ENCODE measurements around the gene GARNL3. TPM values are rescaled to one million over a fixed set of nuclear protein-coding genes. Genes with fewer than 3 reads are reported as not detected.

GARNL3 gene
- total RNA-seq, 1 donor from 2014 or later, result 21.4 TPM

DNA sequence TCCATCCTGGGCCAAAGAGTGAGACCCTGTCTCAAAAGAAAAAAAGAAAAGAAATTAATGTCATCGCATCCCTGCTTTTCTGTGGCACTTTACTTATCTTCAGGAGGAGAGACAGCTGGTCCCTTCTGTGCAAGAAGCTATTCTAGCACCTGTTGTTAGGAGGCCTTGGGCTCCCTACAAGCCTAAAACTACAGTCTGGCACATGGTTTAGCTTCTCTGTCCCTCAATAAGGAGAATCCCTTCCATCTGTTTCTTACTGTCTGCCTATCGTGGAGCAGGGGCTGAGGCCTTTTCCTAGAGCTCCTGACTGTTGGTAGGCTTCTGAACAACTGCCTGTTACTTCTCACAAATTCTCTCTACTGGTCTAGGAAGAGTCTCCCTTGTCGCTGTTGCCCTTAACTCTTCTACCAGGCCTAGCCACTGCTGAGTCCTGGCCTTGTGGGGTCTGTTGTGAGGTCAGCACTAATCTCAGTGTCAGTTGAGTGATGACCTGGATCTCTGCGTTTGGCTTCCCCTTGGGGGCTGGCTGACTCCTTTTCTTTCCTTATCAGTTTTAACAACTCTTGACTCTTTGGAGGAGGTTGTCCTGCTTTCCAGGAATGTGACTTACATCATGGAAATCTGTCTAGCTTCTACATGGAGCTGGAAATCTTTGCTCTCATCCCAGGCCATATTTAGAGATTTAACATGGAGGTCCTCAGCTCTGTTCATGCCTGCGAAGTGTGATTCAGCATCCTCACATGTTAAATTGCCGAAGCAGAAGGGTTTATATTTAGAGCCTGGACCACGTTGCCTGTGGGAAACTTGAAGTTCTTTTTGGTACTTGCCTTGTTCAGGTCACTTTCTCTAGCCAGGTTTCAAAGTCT lies 5.7 kb upstream of the GARNL3 start:
- DNase-seq (ENCODE audit: low spot score, unreplicated experiment), result no peak
- TF ChIP-seq, protein P1, sequence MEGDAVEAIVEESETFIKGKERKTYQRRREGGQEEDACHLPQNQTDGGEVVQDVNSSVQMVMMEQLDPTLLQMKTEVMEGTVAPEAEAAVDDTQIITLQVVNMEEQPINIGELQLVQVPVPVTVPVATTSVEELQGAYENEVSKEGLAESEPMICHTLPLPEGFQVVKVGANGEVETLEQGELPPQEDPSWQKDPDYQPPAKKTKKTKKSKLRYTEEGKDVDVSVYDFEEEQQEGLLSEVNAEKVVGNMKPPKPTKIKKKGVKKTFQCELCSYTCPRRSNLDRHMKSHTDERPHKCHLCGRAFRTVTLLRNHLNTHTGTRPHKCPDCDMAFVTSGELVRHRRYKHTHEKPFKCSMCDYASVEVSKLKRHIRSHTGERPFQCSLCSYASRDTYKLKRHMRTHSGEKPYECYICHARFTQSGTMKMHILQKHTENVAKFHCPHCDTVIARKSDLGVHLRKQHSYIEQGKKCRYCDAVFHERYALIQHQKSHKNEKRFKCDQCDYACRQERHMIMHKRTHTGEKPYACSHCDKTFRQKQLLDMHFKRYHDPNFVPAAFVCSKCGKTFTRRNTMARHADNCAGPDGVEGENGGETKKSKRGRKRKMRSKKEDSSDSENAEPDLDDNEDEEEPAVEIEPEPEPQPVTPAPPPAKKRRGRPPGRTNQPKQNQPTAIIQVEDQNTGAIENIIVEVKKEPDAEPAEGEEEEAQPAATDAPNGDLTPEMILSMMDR (IDR thresholded peaks at IDR 0.05; ENCODE audit: unreplicated experiment), result no peak
- Mint-ChIP-seq H3K9me3 (ENCODE audit: low read depth) (no peaks in the 10 kb centered on the region), H3K27me3 (no peaks in the 10 kb centered on the region), H3K4me1 (ENCODE audit: low read depth) (peaks cover 4% of the 10 kb centered on the region), H3K36me3 (ENCODE audit: insufficient read depth) (peaks cover 3% of the 10 kb centered on the region), H3K27ac (no peak overlapping the region), H3K4me3 (ENCODE audit: low read depth) (no peak overlapping the region)

DNA sequence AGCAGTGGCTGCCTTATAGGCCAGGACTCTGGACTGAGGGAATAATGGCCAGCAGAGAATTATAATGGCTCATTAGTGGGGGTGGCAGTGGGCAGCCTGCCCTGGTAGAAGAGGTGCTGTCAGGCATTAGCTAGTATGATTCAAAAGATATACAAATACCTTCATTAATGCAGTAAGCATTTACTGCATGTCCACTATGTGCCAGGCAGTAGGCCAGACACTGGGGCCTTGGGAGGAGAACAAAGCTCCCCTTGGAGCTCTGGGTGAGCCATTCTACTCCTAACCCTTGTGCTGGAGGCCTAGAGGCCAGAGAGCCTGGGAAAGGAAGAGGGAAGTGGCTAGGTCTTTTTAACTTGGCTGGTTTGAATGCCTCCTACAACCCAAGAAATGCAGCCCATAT lies 2.0 kb upstream of the GARNL3 start:
- no peaks in the 10 kb centered on the region for H3K27me3 Mint-ChIP-seq
- H3K9me3 Mint-ChIP-seq (ENCODE audit: low read depth), result no peaks in the 10 kb centered on the region

GRCh38 chr9:127263237-127263636 lies 1.3 kb upstream of the GARNL3 start:
- no peaks in the 10 kb centered on the region for H3K9me3 Mint-ChIP-seq (ENCODE audit: low read depth)
- no peak overlapping the region for H3K4me3 Mint-ChIP-seq (ENCODE audit: low read depth)
- TF ChIP-seq, protein P1 (IDR thresholded peaks at IDR 0.05; ENCODE audit: unreplicated experiment), result no peak
- no peak overlapping the region for H3K27ac Mint-ChIP-seq
- DNase-seq (ENCODE audit: low spot score, unreplicated experiment), result no peak
- H3K4me1 Mint-ChIP-seq (ENCODE audit: low read depth), result peaks cover 17% of the 10 kb centered on the region
- peaks cover 3% of the 10 kb centered on the region for H3K36me3 Mint-ChIP-seq (ENCODE audit: insufficient read depth)
- no peaks in the 10 kb centered on the region for H3K27me3 Mint-ChIP-seq

More for the DNA sequence above, 2.0 kb upstream of the GARNL3 start:
- Mint-ChIP-seq H3K4me3 (ENCODE audit: low read depth) (no peak overlapping the region), H3K27ac (peak overlapping the region; percentile 25), H3K36me3 (ENCODE audit: insufficient read depth) (peaks cover 1% of the 10 kb centered on the region), H3K4me1 (ENCODE audit: low read depth) (peaks cover 16% of the 10 kb centered on the region)
- DNase-seq (ENCODE audit: low spot score, unreplicated experiment), result no peak
- TF ChIP-seq, protein P1 (IDR thresholded peaks at IDR 0.05; ENCODE audit: unreplicated experiment), result no peak

GRCh38 chr9:127263664-127264063 lies 910 bp upstream of the GARNL3 start:
- H3K27me3 Mint-ChIP-seq, result no peaks in the 10 kb centered on the region
- H3K9me3 Mint-ChIP-seq (ENCODE audit: low read depth), result no peaks in the 10 kb centered on the region
- no peak overlapping the region for H3K27ac Mint-ChIP-seq
- TF ChIP-seq, protein P1 (IDR thresholded peaks at IDR 0.05; ENCODE audit: unreplicated experiment), result no peak
- no peak for DNase-seq (ENCODE audit: low spot score, unreplicated experiment)
- no peak overlapping the region for H3K4me3 Mint-ChIP-seq (ENCODE audit: low read depth)
- H3K4me1 Mint-ChIP-seq (ENCODE audit: low read depth), result peaks cover 18% of the 10 kb centered on the region
- H3K36me3 Mint-ChIP-seq (ENCODE audit: insufficient read depth), result peaks cover 4% of the 10 kb centered on the region

GRCh38 chr9:127267793-127268525 lies 3.4 kb downstream of the GARNL3 start:
- Mint-ChIP-seq H3K27ac (no peak overlapping the region), H3K27me3 (no peaks in the 10 kb centered on the region), H3K9me3 (ENCODE audit: low read depth) (peaks cover 6% of the 10 kb centered on the region), H3K4me3 (ENCODE audit: low read depth) (no peak overlapping the region), H3K36me3 (ENCODE audit: insufficient read depth) (peaks cover 10% of the 10 kb centered on the region), H3K4me1 (ENCODE audit: low read depth) (peaks cover 35% of the 10 kb centered on the region)
- no peak for DNase-seq (ENCODE audit: low spot score, unreplicated experiment)
- TF ChIP-seq, protein P1 (IDR thresholded peaks at IDR 0.05; ENCODE audit: unreplicated experiment), result no peak

Data from progenitor cell of endocrine pancreas (in vitro differentiated cells).